Measurements from ENCODE around the gene UQCRH.
"Not testable (repeated sequence)": the region's sequence is repeated elsewhere in the genome, so short reads cannot be mapped to it uniquely, and the experiment has no call there.

The UQCRH gene

GRCh38 chr1:46333300-46334029, 30.0 kb downstream of the UQCRH start:
- ATAC-seq (peak; percentile 32), DNase-seq (no peak)

GRCh38 chr1:46334030-46334384, 30.5 kb downstream of the UQCRH start:
- no peak for DNase-seq
- no peak for ATAC-seq

GRCh38 chr1:46335081-46335480, 31.6 kb downstream of the UQCRH start:
- no peak for DNase-seq
- ATAC-seq: no peak

DNA sequence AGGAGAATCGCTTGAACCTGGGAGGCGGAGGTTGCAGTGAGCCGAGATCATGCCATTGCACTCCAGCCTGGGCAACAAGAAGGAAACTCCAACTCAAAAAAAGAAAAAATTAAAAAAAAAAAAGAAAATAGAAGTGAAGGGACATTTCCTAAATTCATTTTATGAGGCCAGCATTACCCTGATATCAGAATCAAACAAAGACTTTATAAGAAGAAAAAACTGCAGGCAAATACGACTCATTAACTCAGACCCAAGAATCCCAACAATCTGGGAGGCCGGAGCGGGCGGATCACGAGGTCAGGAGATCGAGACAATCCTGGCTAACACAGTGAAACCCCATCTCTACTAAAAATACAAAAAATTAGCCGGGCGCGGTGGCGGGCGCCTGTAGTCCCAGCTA, 33.9 kb downstream of the UQCRH start:
- not testable (repeated sequence) for DNase-seq, ATAC-seq

DNA sequence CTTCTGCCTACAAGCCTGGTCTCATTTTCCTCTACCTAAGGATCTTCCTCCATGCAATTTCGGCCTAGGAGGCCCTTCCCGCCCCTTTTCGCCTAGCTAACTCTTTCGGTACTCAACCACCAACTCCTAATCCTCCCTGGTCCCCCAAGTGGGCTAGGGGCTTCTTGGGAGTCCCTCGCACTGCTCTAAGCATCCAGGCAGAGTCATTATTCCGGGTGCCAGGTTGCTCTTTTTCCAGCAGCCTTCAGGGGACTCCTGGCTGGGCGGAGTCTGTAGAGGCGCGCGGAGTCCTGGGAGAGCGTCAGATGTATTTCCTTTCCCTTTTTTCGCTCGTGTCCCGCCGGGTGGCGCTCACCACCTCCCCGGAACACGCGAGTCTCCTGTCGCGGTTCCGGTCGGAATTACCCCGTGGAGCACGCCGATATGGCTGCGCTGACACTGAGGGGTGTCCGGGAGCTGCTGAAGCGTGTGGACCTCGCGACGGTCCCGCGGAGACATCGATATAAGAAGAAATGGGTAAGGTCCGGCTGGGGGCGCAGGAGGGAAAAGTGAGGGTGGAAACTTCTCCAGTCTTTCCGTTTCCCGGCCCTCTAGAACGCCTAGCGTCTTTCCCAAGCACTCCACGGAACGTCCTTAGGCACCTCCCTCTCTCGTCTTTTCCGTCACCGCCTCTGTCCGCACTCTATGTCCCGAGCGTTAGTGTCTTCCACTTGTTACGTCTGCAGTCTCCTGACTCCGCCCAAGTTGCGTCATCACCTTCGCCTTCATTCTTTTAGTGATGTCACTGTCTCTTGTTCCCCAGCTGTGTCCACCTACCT, 37.1 kb downstream of the UQCRH start, which contains the start of gene NSUN4:
Gene NSUN4, plus strand, starts transcription at position 404 of the 818 bp plus-strand sequence. Its CDS starts 20 bp downstream, at position 424.
- ATAC-seq: peak; percentile 93
- DNase-seq: peak; percentile 87

GRCh38 chr1:46341222-46342083, 38.0 kb downstream of the UQCRH start:
- no peak for DNase-seq

GRCh38 chr1:46342084-46342656, 38.7 kb downstream of the UQCRH start:
- ATAC-seq (no peak), DNase-seq (peak; percentile 23)

More at GRCh38 chr1:46341222-46342083, 38.0 kb downstream of the UQCRH start:
- no peak for ATAC-seq

DNA sequence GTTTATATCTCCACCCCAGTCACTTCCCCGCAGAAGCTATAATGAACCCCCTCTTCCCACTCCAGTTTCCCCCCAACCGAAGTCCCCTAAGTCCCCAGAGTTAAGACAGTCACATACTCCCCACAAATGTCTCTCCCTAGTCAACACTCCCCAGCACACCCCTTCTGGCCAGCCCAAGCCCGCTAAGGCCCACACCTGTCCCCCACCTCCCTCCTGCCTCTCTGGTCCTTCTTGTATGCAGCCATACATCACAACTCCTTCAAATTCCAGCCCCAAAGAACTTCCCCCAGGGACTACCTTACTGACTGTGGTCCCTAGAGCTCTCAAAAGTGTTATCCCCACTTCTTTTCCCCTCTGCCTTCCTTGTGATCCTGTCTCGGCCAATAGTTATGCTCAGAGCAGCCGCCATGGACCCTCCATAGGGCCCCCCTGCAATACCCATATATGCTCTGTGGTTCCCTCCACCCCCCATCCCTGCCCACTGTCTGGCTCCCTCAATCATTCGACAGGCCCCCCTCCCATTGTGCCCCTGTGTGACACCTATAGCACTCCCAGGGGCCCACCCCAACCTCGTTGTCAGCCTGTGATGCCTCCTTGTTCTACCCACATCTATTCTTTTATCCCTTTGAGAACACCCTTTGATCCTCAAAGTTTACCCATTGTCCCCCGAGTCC, 39.3 kb downstream of the UQCRH start:
- DNase-seq (no peak), ATAC-seq (no peak)

GRCh38 chr1:46343351-46343695, 39.8 kb downstream of the UQCRH start:
- ATAC-seq (no peak), DNase-seq (no peak)

- DNase-seq (no peak), ATAC-seq (no peak)
These were observed 40.2 kb downstream of the UQCRH start for GRCh38 chr1:46343705-46344104.

DNA sequence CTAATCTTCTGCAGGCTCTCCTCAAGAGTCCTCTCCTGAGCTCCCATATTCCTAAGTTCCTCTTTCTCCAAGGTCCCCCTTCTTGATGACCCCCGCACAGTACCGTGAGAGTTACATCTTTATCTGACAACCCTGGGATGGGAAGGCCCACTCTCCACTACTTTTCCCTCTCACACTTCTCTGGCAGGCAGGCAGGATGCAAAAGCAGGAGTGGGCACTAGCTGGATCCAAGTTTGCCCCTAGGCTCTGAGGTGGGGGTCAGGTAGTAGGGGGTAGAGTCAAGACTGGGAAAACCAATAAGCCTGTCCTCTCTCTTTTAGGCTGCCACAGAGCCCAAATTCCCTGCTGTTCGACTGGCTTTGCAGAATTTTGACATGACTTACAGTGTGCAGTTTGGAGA, 41.0 kb downstream of the UQCRH start:
- no peak for ATAC-seq
- no peak for DNase-seq

GRCh38 chr1:46345281-46345680, 41.8 kb downstream of the UQCRH start:
- ATAC-seq: no peak

DNA sequence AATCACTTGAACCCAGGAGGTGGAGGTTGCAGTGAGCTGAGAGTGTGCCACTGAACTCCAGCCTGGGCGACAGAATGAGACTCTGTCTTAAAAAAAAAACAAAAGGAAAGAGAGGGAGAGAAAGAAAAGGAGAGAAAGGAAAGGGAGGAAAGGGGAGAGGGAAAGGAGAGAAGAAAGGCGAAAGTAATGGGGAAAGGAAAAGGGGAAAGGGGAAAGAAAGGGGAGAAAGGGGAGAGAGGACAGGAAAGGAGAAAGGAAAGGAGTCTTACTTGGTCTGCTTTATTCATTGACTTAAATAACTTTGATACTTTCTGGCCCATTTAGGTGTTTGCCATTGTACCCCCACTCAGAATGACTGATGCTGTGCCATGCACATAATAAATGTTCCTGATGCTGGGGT, 48.9 kb downstream of the UQCRH start:
- DNase-seq (no peak), ATAC-seq (no peak)

More at GRCh38 chr1:46345281-46345680, 41.8 kb downstream of the UQCRH start:
- DNase-seq: no peak

DNA sequence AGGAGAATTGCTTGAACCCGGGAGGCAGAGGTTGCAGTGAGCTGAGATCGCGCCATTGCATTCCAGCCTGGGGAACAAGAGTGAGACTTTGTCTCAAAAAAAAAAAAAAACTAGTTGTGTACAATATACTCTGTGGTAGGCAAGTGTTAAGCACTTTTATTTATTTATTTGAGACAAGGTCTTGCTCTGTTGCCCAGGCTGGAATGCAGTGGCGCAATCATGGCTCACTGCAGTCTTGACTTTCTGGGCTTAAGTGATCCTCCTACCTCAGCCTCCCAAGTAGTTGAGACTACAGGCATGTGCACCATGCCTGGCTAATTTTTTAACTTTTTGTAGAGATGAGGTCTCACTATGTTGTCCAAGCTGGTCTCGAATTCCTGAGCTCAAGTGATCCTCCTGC, 52.4 kb downstream of the UQCRH start:
- ATAC-seq, DNase-seq: not testable (repeated sequence)

- no peak for ATAC-seq
- DNase-seq: no peak
These were observed 58.7 kb downstream of the UQCRH start for GRCh38 chr1:46362158-46362557.

DNA sequence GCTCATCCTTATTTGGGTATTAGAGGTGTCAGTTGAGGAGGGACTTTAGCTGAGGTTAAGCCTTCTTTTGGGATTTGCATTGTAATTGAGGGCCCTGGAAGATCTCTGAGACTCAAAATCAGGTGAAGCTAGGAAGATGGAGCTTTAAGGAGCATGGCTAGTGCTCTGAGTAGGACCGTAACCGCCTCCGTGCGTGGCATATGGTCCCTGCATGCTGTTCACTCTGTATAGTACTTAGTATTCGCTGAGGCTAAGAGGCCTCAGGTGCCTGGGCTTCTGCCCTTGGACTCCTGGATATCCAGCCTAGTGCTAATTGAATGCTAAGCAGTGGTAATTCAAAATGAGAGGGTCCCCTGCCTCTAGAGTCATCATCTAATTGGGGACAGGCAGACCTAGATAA, 59.6 kb downstream of the UQCRH start:
- DNase-seq (no peak), ATAC-seq (no peak)

DNA sequence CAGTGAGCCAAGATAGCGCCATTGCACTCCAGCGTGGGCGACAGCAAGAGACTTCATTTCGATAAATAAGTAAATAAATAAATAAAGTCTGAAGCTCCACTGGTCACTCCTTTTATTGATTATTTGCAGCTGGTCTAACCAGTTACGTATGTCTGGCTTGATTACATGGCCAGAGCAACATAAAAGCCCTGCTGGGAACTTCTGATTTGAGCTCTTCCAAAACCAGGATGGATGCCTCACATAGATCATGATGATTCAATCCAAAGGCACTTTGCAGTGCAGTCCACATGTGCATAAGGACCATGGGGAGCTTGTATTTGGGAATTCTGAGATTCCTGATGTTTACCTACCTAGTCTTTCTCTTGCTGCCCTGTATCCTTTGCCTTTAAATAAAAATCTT, 61.1 kb downstream of the UQCRH start:
- no peak for ATAC-seq
- DNase-seq: no peak

DNA sequence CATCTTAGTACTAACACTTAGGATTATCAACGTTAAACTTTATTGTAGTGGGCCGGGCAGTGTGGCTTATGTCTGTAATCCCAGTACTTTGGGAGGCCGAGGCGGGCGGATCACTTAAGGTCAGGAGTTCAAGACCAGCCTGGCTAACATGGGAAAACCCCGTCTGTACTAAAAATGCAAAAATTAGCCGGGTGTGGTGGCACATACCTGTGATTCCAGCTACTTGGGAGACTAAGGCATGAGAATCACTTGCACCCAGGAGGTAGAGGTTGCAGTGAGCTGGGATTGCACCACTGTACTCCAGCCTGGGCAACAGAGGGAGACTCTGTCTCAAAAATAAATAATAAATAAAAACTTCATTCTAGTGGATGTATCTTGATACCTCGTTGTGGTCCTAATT, 62.3 kb downstream of the UQCRH start:
- not testable (repeated sequence) for ATAC-seq, DNase-seq

Measured in stimulated activated naive CD8-positive, alpha-beta T cell treated with anti-CD3 and anti-CD28 coated beads, Interleukin-15, Interleukin-2, amounts not matched to agents 100 U/mL and 50 U/mL, for 24 hours (primary cell).